Measurements from ENCODE around the gene ERO1A.

GRCh38 chr14:52693532-52693931, 1.8 kb downstream of the ERO1A start:
- TF ChIP-seq CTCF (IDR thresholded peaks at IDR 0.05; ENCODE audit: poor library complexity): no peak
- no peak for TF ChIP-seq EZH2 (IDR thresholded peaks at IDR 0.05; ENCODE audit: borderline replicate concordance)
- no peak for TF ChIP-seq EZH2phosphoT487 (IDR thresholded peaks at IDR 0.05; ENCODE audit: low read depth, severe bottlenecking, unreplicated experiment)

Measured in hepatocyte (in vitro differentiated cells).